Cardiac fibroblast (primary cell): ENCODE data around the gene FLNA.
"Not testable (repeated sequence)": the region's sequence is repeated elsewhere in the genome, so short reads cannot be mapped to it uniquely, and the experiment has no call there.

Experiments used
- DNase-seq, 2 donors: peaks; one replicate each; pipeline versions ENCODE4 v3.0.0 to v3.0.0-alpha.2; 2010; ENCODE audit warnings: low read depth in 2 of 2
- H3K4me3 ChIP-seq, 2 donors: replicated peaks in 1 of 2; 1 replicate in 1 of 2; 2 replicates in 1 of 2; pipeline ENCODE4 v1.5.1; 2011; ENCODE audit warnings: low read depth in 2 of 2, low read length in 2 of 2, mild to moderate bottlenecking in 2 of 2, moderate library complexity in 1 of 2
- TF ChIP-seq, protein P1 (sequence below): IDR thresholded peaks from one replicate; pipeline ENCODE4 v1.5.1; 2011; ENCODE audit warnings: low read depth, mild to moderate bottlenecking, low read length, inconsistent platforms

FLNA gene

DNA sequence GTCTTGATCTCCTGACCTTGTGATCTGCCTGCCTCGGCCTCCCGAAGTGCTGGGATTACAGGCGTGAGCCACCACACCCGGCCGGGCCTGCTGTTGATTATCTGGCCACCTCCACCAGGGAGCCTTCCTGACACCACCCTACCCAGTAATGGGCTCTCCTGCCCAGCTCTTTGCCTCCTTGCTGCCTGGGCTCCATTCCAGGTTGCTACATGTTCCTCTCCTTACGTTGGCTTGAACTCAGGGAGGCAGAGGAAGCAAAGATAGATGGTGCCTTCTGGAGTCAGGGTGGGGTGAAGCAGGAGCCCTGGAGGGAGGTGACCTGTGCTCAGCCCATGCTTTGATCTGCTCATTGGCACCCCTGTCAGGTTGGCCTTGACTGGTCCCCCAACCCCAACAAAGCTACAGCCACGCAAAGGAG is 26.3 kb downstream of the FLNA start:
- H3K4me3 ChIP-seq = no peak overlapping the region
- TF ChIP-seq, protein P1, sequence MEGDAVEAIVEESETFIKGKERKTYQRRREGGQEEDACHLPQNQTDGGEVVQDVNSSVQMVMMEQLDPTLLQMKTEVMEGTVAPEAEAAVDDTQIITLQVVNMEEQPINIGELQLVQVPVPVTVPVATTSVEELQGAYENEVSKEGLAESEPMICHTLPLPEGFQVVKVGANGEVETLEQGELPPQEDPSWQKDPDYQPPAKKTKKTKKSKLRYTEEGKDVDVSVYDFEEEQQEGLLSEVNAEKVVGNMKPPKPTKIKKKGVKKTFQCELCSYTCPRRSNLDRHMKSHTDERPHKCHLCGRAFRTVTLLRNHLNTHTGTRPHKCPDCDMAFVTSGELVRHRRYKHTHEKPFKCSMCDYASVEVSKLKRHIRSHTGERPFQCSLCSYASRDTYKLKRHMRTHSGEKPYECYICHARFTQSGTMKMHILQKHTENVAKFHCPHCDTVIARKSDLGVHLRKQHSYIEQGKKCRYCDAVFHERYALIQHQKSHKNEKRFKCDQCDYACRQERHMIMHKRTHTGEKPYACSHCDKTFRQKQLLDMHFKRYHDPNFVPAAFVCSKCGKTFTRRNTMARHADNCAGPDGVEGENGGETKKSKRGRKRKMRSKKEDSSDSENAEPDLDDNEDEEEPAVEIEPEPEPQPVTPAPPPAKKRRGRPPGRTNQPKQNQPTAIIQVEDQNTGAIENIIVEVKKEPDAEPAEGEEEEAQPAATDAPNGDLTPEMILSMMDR = no peak
- DNase-seq = peak; percentile 34 to 43

DNA sequence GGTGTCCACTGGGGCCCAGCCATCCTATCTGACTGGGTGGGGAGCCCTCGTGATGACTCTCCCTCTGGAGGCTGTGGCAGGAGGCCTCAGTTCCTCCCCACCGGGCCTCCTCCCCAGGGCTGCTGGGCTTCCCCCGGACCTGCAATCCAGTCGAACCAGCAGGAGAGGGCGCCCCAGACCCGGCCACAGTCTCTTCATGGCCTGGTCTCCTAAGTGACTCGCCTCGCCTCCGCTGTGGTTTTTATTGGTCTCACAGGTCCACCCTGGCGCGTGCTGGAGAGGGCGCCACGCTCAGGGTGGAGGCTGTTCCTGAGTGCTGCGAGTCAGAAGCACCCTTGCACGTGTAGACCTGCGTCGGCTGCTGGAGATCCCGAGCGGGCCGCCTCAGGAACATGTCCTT is 30.8 kb downstream of the FLNA start:
- not testable (repeated sequence) for H3K4me3 ChIP-seq, DNase-seq

DNA sequence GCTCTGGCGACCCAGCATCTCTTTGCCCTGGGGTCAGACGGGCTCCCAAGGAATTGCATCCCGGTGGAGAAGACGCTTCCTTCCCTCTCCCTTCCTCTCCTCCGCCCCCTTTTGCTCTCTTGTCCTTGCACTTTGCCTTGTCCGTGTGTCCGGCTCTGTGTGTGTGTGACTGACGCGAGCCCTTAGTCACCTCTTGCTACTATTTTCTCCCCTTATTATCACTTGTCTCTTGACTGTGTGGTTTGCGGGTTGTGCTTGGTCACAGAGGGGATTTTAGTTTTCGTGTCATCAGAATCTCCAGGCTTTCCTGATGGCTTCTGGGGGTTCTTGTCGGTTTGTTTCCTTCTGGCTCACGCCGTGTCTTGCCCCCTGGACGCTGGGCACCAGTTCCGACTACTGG is 31.4 kb downstream of the FLNA start:
- H3K4me3 ChIP-seq, DNase-seq: not testable (repeated sequence)

DNA sequence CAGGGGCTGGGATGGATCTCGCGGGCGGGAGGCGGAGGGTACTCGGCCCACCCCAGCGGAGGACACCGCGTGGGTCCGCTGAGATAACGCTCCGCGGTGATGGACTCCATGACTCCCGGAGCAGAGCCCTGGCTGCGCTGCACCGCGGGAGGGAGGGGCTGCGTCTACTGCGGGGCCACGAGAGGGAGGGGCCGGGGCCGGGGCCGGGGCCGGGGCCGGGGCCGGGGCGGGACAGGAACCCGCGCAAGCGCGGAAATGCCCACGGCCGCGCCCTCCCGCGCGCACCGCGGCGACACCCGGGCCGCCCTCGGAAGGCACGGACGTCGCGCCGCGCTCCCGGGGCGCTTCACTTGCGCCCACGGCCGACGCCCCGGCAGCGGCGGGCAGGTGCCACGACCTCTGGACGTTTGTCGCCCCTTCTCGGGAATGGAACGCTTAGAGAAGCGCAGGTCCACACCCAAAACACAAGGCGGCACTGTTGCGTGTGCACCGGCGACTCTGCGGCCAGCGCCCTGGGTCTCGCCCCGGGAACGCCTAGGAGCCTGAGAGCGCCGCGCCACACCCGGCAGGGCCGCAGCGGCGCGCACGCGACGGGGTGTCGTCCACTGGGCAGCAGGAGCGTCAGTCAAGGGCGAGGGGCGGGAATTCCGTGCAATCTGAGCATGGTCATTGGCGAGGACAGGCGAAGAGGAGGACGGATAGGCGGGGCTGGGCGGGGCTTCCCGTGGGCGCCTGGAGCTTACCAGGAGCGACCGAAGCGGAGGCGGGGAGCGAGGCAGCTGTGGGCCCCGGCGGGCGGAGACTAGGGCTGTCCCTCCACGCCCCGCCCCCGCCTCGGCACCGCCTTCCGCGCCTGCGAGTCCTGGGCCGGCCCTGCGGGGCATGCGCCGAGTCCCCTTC is 32.8 kb downstream of the FLNA start:
- H3K4me3 ChIP-seq, DNase-seq: not testable (repeated sequence)

DNA sequence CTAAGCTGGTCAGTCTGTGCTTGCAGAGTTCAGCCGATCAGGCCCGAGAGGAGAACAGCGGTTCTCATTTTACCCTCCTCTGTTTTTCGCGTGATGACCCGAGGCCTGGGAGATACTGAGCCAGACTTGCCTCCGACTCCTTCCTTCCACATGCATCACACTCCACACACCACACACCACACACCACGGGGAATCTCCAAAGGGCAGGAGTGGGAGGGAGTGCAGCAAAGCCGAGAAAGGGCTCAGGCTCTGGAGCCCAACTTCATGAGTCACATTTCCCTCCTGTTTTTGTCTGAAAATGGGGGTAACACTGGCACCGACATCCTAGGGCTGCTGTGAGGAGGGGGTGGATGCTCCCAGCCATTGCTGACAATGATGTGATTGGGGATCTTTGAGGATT is 39.9 kb downstream of the FLNA start:
- no peak overlapping the region for H3K4me3 ChIP-seq
- TF ChIP-seq, protein P1 = no peak
- peak in 1 of 2 donors; percentile 2 for DNase-seq

DNA sequence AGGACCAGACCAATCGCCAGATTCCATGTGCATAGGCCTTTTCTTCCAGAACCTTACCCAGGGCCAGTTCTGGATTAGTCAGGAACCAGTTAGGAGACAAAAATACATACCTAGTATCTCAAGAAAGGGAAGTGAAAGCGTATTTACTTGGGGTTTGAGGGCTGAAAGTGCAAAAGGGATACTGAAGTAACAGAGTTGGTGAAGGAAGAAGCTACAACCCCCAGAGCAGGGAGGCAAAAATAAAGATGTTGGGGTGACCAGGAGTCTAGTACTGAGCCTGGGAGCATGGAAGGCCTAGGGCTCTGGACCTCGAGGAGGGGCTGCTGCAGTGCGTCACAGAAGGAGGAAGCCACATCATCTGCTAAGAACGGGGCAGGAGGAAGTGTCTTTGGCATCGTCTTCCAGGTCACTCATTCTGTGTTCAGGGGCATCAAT is 40.6 kb downstream of the FLNA start:
- DNase-seq = peak; percentile 2 to 13
- TF ChIP-seq, protein P1 = no peak
- no peak overlapping the region for H3K4me3 ChIP-seq

DNA sequence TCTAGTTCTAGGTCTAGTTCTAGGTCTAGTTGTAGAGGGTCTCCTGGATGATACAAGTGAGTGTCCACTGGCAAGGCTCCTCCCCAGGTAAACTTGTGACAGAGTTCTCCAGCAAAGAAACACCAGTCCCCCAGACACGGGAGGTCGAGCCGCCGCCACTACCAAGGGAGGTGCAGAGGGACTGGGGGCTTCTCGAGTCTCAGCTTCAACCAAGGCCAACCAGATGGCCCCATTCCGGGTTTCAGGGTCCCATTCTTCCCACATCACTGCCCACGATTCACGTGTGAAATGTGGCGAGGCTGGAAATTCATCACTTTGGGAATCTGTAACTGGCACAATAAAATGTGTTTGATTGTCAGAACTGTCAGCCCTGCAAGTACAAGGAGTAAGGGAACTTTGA is 41.3 kb downstream of the FLNA start:
- DNase-seq = no peak
- TF ChIP-seq, protein P1 = no peak

DNA sequence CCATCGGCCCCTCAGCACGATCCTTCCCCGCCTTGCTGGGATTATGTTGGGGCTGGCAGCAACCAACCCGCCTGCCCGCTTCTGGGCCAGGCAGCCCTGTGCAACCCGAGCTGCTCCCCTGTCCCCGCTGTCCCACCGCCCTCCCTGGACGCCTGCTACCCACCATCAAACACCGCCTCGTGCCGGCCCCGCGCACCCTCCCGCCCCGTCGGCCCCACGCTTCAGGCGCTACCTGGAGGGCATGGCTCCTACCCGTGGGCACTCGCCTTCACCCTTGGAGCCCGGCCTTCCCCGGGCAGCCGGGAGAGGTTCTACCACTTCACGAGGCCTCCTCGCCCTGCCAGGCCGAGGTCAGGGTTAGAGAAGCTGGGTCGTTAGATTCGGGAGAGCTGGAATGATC is 41.9 kb downstream of the FLNA start:
- DNase-seq = no peak
- TF ChIP-seq, protein P1 = no peak
- no peak overlapping the region for H3K4me3 ChIP-seq

More for the DNA sequence above, 41.3 kb downstream of the FLNA start:
- H3K4me3 ChIP-seq = no peak overlapping the region
